ENCODE measurements around the gene RGS7BP.

The RGS7BP gene

DNA sequence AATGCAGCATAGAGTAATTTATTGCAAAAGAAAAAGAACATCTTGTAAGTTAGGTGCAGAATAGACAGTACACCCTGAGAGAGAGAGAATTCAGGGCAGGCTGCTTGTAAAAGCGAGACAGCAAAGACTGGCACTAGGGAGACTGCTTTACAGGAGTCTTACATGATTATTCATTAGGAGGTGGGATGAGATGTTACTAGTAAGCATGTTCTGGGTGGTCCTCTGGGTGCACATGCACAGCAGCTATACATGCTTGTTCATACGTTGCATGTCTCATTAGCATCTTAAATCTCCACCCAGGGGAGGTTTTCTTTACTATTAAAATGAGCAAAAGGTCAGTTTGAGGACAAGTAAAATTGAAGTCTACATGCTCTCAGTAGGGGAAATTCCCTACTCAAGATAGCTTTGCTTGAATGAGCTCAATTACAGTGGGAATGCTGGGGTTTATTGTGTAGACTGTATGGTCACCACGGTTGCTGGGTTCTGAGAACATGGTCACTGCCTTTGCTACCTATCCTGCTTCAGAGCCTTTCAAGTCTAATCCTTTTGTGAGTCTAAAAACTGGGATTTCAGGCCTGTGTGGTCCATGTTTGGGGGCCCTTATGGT is 60.6 kb downstream of the RGS7BP start:
- DNase-seq = no peak

DNA sequence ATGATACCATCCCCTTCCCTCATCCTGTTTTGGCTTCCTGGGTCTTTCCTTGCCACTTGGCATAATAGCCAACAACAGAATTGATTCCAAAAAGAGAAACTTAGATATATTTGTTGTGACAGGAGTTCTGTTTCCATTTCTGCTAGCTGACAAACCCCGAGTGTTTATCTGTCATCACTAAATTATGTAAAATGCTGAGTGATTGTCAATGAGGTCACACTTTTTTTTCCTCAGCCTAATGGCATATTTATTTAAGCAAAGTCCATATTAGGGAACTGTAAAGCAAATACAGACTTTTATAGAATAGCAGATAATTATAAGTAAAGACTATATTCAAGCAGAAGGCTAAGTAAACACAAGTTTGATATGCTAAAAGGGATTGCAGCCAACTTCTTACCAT is 64.0 kb downstream of the RGS7BP start:
- no peak for DNase-seq

DNA sequence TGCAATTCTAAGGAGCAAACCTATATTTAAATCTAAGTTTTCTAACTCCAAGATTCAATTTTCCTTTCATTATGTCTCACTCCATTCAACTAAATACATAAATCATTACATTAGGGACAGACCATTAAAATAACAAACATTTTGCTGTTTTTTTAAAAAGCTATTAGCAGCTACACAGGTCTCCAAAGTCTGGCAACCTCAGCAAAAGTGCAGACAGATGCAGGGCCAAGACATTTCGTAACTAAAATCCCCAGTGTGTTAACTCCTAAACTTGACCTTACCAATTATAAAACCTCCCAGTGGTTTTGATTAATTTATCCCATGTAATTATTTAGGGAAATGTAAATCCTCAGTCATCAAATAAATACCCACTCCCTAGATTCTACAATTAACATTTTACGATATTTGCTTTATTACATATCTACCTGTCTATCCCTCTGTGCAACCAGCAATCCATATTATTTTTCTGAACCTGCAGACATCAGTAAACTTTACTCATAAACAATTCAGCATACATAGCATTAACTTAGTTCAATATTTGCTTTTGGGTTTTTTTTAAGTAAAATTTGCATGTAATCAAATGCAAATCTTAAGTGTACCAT is 64.7 kb downstream of the RGS7BP start:
- DNase-seq = no peak

DNA sequence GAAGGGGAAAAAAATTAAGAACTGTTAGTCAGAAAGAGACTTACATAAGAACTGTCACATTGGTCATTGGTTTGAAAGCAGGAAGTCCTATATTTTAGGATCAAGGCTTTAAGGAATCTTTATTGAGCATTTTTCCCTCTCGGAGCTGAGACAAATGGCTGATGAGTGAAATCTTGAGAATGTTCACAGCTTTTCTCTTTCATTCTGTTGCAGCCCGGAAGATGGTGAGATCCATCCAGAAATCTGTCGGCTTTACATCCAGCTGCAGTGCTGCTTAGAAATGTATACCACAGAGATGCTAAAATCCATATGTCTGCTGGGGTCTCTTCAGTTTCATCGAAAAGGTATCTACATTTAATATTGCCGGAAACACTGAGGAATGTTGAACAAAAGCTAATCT is 69.7 kb downstream of the RGS7BP start:
- no peak for DNase-seq

DNA sequence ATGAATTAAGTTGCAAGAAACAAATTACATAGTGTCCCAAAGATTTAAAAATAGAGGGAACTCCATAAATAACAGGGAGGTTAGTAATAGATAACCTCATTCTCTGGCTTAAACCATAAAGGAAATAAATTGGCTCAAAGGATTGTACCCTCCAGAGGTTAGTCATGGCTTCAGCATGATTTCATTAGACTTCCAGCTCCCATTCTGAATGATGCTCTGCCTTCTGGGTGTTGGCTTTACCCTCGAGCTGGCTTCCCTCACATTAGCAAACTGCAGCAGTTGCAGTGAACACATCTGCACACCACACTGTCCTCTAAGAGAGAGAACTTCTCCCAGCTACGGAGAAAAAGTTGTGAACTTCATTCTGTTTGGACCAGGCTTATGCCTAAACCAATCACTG is 70.4 kb downstream of the RGS7BP start:
- DNase-seq = no peak

DNA sequence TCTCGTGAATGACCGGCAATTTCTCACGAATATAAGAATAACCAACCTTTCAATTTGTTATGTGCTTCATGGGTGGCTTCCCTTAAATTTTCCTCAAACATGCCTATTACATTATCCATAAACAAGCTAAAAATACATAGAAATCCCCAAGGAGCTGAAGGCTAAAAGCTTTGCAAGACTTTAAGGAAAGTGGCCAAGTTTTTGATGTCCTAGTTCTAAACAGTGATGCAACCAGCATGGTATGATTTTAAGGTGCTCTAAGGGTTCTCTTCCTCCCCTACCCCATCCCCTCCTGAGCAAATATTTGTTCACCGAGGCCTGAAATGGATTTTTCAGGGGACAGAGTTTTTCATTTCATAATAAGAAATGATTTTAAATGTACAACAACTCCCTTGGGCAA is 79.8 kb downstream of the RGS7BP start:
- DNase-seq = no peak

DNA sequence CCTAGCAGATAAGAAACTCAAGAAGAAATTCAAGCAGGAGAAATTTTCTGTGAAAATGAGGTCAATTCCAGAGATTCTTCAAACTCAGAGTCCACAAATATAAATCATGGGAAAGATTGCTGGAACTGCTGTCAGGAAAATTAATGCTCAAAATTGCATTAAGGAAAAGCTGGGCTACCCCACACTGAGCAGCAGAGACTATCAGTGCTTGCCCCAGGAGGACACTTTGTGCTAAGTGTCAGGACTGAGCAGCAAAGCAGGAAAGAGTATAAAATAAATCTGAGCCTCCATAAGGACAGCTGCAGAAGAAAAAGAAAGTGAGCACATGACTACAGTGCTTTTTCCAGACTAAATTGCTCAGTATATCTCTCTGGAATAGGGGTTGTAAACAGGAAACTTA is 81.6 kb downstream of the RGS7BP start:
- no peak for DNase-seq

DNA sequence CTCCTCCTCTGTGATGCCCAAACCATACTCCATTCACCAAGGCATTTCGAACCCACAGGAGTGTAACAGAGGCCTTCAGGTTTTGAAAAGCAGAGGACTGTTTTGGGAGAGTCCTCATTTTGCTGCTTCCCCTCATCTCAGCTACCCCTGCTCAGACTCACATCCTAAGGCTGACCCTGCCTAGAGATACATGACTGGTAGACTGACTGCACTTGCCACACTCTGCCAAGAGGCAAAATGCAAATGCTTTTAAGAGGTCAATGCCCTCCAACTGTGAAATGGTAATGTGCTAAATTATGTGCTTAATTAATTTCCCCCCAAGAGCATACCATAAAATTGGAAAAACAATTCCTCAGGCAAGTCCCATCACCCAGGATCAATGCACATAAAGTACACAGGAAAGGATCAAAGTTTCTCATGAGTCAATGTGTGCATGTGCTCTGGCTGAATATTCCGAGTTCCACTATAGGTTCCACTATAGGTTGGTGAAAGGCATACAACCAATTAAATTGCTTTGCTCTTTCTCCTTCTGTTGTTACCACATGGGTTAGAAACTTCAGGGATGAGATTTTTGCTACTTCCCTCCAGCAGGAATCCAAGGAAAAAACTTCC is 87.0 kb downstream of the RGS7BP start:
- DNase-seq = no peak

DNA sequence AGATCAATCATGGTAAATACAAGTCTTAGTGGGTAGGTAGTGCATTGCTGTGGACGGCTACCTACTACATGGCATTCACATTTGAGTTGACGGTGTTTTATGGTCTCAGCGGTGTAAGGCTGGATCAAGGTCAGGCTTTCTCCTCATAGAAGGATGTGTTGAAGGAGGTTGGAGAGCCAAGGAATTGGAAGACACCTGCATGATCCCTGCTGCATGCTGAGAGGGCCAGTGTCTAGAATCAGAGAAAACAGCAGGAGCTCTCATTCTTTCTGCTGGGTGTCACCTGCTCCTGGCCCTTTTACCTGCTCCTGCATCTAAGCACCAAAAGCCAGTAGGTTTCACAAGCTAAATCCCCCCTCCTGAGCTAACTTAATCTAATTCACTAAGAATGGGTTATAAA is 88.2 kb downstream of the RGS7BP start:
- DNase-seq = no peak

DNA sequence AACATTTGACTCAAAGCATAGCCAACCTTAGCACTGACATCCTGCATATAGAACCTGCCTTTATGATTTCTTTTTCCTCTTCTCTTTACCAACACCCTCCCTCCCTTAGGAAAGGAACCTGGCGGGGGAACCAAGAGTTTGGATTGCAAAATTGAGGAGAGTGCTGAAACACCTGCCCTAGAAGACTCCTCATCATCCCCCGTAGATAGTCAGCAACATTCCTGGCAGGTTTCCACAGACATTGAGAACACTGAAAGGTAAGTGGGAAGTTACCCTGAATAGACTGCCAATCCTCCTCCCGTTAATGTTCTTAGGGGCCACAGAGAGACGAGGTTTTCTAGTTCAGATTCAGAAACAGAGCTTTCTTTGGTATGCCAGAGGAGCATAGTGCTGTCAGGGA is 88.8 kb downstream of the RGS7BP start:
- no peak for DNase-seq

DNA sequence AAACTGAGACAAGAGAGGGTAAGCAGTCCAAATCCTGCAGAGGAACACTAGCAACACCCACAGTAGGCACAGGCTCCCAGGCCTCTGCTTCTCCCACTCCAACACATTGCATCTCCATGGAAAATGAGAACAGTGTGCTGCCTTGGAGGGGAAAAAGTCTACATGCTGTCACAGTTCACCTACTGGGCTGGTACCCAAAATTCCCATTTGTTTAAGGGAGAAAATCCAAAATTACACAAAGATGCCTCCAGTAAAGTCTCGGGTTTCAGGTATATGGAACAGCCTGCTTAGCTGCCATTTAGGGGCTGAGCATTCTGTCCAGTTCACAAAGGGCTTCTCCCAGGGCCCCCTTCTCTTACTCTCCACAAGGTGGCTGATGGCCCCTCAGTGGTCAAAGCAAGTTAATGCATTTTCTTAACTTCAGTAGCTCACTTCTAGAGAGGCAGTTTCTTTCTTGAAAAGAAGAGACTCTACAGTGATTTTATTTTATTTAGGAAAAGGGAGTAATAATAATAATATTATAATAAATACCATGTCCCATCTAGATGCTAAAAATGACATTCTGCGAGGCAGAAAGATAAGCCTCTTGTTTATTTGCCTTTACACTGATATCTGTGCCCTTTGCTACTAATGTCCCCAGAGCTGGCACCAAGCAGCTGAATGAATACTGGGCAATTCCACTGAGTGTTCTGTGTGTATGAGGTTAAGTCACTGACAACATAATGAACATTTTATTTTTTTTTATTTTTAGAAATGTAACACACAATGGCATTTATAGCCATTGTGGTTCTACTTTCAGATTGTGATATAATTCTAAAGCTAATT is 89.4 kb downstream of the RGS7BP start:
- DNase-seq = no peak

DNA sequence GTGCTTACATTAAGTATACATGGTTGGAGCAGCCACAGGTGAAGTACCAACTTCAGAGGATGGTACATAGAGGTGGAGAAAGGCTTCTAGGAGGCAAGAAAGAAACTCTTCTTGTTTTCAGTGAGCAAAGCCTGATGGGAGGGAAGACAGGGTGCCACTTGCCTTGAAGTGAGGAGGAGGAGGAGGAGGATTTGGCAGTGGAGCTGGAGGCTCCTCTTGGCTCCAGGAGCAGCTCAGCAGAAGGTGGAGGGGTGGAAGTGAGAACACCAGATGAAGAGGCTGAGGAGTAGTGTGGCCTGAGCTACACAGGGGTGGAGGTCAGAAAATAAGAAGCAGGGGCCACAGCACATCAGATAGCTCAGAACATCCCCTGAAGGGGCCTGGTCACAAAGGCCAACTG is 93.4 kb downstream of the RGS7BP start:
- DNase-seq = no peak

DNA sequence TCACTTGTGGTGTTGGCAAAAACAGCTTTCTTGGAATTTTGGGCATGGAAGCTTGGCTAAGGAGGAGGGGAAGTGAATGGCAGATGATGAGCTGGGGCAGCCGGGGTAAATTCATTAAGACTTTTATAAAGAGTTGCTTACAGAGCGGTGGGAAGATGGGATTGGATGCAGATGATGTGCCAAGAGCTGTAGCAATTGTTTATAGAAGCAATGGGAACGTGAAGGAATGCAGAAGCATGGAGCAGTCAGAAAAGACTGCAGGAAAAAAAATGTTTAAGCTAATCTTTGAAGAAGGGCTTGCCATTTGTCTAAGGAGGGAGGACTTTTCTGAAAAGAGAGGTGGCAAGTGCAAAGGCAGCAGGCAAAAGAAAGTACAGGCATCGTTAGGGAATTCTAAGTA is 97.9 kb downstream of the RGS7BP start:
- DNase-seq = no peak

DNA sequence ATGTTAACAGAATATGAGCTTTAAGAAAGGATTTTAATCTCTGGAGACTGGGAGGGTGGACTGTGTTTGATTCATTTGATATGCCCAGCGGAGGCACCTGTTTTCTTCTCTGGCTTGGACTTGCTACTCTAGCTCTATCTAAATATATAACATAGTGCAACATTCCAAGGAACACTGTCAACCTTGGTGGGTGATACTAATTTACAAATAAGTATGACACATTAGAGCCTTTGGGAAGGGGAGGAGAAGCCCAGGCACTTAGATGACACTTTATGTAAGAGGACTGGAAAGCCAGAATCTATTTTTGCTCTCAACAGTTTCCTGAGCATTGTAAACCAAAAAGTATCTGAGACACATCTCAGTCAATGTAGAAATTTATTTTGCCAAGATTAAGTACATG is 101.1 kb downstream of the RGS7BP start:
- DNase-seq = no peak

DNA sequence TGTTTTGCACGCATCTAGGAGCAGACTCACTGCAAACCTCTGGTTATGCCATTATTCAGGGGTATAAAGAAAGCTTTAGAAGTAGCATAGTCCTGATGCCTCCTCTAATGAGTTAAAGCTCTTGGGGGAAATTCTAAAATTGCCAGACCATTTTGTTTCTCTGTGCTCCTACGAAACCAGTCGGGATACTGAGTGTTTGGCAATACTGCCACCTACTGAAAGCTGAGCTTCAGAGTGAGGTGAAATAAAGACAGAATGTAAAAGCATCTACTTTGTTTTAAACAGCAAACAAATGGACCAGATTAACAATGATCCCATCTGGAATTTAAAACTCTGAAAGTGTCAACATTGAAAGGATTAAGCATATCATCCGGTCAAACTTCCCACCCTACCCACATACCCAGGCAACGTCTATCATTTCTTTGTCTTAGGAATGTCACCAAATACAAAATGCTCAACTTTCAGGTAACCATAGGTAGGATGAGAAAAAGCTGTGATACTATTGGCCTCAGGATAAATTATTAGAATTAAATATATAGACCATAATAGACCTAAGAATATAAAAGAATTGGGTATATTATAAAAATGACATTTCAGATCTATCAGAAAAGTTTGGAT is 106.6 kb downstream of the RGS7BP start:
- DNase-seq = peak; percentile 42

DNA sequence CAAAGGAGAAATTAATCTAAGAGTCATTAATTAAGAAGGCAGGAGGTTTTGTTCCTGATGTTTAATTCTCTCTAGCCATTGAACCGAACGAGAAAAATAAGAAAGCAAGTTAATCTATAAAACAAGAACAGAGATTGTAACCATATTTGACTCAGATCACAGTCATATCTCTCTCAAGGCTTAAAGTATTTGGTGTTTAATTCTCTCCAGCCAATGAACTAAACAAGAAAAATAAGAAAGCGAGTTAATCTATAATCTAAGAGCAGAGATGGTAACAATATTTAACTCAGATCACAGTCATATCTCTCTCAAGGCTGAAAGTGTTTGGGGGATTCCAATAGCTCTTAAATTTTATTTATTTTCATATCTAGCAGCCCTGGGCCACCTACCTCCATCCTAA is 110.1 kb downstream of the RGS7BP start:
- DNase-seq = no peak

DNA sequence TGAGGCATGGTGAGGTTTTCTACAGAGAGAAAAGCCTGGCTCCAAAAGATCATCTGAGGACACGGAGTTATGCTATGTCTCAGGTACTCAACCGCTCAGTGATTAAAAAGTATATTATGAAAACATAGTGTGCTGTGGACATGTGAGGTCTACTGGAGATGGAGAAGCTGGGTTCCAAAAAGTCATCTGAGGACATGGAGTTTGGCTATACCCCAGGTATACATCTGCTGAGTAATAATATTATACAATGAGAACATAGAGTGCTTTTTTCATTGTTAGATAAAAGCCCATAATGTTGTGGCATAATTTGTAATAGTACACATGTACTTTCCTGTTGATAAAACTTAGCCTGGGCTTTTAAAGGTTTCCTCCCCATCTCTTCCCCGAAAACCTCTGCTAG is 113.8 kb downstream of the RGS7BP start:
- no peak for DNase-seq

DNA sequence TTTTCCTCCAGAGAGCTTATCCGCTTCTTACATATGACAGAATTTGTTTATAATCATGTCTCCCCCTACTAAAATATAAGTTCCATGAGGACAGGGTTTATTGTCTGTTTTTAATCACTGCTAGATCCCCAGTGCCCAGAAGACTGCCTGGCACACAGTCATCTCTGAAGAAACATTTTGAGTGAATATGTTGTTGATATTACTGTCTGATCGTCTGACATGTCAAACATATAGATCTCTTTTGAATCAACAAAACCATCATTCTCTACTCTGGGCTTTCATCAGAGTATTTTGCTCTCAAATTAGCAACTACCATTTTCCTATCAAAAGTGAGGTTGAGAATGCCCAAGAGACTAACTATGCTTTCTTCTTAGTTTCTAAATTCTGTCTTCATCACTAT is 117.2 kb downstream of the RGS7BP start:
- DNase-seq = no peak

DNA sequence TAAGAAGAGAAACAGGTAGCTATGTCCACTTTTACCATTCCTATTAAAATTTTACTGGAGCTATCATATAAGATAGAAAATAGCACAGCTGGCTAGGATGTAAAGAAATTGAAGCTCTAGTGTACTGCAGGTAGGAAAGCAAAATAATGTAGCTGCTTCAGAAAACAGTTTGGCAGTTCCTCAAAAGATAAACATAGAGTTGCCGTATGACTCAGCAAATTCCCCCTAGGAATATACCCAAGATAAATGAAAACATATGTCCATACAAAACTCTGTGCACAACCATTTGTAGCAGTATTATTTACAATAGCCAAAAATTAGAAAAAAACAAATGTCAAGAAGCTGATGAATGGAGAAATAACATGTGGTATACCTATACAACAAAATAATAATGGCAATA is 119.9 kb downstream of the RGS7BP start:
- DNase-seq = no peak

DNA sequence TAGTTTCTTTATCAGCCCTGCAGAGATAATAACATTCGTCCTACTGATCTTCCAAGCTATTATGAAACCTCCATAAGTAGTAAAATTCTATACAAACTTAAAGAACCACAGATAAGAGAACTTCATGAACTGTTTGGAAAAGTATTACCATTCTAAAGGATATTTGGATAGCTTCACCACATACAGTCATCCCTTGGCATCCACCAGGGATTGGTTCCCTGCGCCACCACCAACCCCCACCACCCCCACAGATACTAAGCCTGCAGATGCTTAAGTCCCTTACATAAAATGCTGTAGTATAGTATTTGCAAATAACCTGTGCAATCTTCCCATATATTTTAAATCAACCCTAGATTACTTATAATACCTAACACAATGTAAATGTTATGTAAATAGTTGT is 123.1 kb downstream of the RGS7BP start:
- no peak for DNase-seq

DNA sequence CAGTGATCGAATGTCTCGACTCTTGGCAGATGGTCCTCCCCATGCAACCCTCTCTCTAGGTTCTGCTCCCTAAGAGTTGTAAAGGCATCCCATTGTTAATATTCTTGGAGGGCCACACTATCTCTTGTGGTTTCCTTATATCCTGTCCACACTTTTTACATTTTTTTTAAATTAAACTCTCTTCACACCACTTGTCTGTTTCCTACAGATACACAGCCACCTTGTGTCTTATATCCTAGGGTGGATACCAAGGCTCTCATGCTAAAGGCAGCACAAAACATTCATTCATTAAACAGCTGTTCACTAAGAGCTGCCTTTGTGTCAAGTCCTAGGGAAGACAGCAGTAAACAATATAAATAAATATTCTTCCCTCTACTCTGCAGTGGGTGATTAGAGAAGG is 124.0 kb downstream of the RGS7BP start:
- DNase-seq = no peak

DNA sequence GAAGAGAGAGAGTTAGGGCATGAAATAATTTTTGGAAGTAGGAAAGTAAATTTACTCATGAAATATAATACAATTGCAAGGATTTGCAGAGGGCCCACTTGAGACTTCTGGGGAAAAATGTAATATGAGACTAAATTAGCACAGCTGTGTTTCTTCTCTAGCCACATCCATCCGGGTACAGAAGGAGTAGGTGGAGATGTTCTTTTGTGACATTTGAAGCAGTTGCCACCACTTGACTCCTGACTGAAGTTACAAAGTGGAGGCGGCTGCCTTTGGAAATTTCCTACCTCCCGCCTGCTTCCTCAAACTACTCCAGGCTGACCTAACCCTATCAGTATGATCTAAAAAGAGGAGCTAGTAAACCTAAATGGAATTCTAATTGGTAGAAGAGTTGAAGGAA is 126.4 kb downstream of the RGS7BP start:
- no peak for DNase-seq

DNA sequence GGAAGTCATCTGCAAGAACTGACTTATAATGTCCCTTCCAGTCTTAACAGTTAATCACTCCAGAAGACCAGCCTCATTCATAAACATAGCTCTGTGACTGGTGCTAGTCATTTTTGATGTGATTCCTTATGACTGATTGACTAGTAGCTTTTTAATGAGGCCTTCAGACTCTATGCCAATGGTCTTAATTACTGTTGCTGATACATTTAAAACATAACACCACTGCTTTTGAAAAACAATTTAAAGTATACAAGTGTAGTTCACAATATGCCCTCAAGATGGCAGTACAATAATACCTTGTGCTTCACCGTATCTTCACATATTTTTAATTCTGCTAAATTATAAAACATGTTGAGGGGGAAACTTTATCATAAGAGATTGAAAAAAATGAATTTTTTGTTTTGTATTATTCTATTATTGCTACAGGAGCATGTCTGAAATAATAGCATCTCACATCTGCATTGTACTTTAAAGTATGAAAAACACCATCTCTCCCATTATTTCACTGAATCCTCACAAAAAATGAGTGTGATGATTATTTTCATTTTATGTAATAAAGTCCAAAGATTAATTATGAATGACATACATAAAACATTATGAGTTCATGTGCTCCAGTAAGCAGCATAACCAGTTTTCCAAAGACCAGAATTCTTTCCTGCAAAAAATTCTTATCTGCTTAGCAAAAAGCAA is 129.3 kb downstream of the RGS7BP start:
- DNase-seq = peak; percentile 7

Measured in NCI-H1694 treated with DMSO at 0.1 percent for 48 hours (cell line).